Kidney (tissue), 14 donors: ENCODE measurements around the gene RIMS1. TPM values are rescaled to one million over a fixed set of nuclear protein-coding genes. Genes with fewer than 3 reads are reported as not detected.

ENCODE experiments used
- DNase-seq, 5 donors: peaks; one replicate each; pipeline ENCODE4 v3.0.0-alpha.2; 2013 to 2020
- FAIRE-seq: peaks from 2 replicates; lab custom pipeline; 2012; peaks lifted over from hg19 to GRCh38; lab: Jason Lieb, UNC
- H3K27ac ChIP-seq, 2 donors: one replicate each; pipeline ENCODE4 v1.7.0; 2013; ENCODE audit warnings: low read depth in 2 of 2, low read length in 2 of 2, inconsistent platforms in 1 of 2
- H3K27me3 ChIP-seq: one replicate; pipeline ENCODE4 v1.7.1; 2013; ENCODE audit warnings: low read length, inconsistent platforms; ENCODE audit not compliant: control insufficient read depth, insufficient read depth
- H3K36me3 ChIP-seq, 3 donors: one replicate each; pipeline versions ENCODE4 v1.7.0 to v1.7.1; 2013; ENCODE audit warnings: low read length in 3 of 3, control low read depth in 1 of 3, inconsistent platforms in 1 of 3; ENCODE audit not compliant: insufficient read depth in 3 of 3, control insufficient read depth in 2 of 3
- H3K4me1 ChIP-seq, 3 donors: one replicate each; pipeline versions ENCODE4 v1.7.0 to v1.7.1; 2013; ENCODE audit warnings: low read length in 3 of 3, inconsistent platforms in 1 of 3, low read depth in 1 of 3; ENCODE audit not compliant: control insufficient read depth in 2 of 3, insufficient read depth in 2 of 3
- H3K4me3 ChIP-seq, 3 donors: one replicate each; pipeline versions ENCODE4 v1.7.0 to v1.8.1; 2013; ENCODE audit warnings: low read length in 3 of 3, control low read depth in 1 of 3, inconsistent platforms in 1 of 3
- H3K9ac ChIP-seq, 3 donors: one replicate each; pipeline versions ENCODE4 v1.7.0 to v1.7.1; 2013; ENCODE audit warnings: low read length in 3 of 3, control low read depth in 1 of 3, inconsistent platforms in 1 of 3
- H3K9me3 ChIP-seq, 3 donors: one replicate each; pipeline versions ENCODE4 v1.7.0 to v1.7.1; 2013; ENCODE audit warnings: low read length in 3 of 3, control low read depth in 1 of 3, inconsistent platforms in 1 of 3; ENCODE audit not compliant: control insufficient read depth in 2 of 3, insufficient read depth in 1 of 3
- CTCF ChIP-seq: IDR thresholded peaks from 3 replicates; pipeline ENCODE4 v1.5.1; 2012; ENCODE audit warnings: mild to moderate bottlenecking, moderate library complexity, borderline replicate concordance; ENCODE audit not compliant: insufficient read depth; ENCODE audit errors: extremely low read depth
- intact Hi-C: fragments of 100-400 bp; cut with DNase I; formaldehyde crosslinking; loops from one replicate; pipeline ENCODE4 v1.11.1; 2022
- polyA plus RNA-seq: library from polyadenylated mRNA; stranded (reverse); fragments of 350-450 nt; fragmentation: Illumina TruSeq; extraction: RNeasy Lipid Tissue Mini Kit (QIAGEN cat#74804); gene quantifications from one replicate; pipeline ENCODE4 v1.2.3, GENCODE V29; 2014; ENCODE audit warnings: low read depth, low replicate concordance; ENCODE audit not compliant: insufficient read depth
- total RNA-seq: library from RNA; stranded (reverse); fragmentation: NEBNext Ultra II Directional; extraction: Animal tissue kit (Norgen Biotek cat#: 25700); gene quantifications from one replicate; pipeline ENCODE4 v1.2.1, GENCODE V29; 2021
- donor health status: control.
- donor health status: control.
- donor health status: control.
- donor health status: control.
- donor health status: control.
- donor health status: DM: yes; HTN: yes; CAD: no.
- donor health status: Normal renal cell carcinoma (clear cell type).

The RIMS1 gene
- total and polyA plus RNA-seq, 2 donors from 2014 or later: 4.5 TPM; not detected in 1

GRCh38 chr6:71887744-71888230 is 1.4 kb downstream of the RIMS1 start:
- Histone ChIP-seq H3K4me1 (peaks cover 0 to 3% (median 0%) of the 10 kb centered on the region in 3 donors), H3K9me3 (no peaks in the 10 kb centered on the region), H3K27me3 (peaks cover 6% of the 10 kb centered on the region), H3K36me3 (no peaks in the 10 kb centered on the region), H3K9ac (no peak overlapping the region), H3K4me3 (no peak overlapping the region), H3K27ac (no peak overlapping the region)
- TF ChIP-seq CTCF: no peak
- DNase-seq (no peak), FAIRE-seq (no peak)
- intact Hi-C loops: no loop called here

- peaks cover 6% of the 10 kb centered on the region for H3K27me3 ChIP-seq
- no peaks in the 10 kb centered on the region for H3K36me3 ChIP-seq
- H3K27ac ChIP-seq: no peak overlapping the region
- H3K9me3 ChIP-seq: no peaks in the 10 kb centered on the region
- no peak overlapping the region for H3K4me3 ChIP-seq
- no peak overlapping the region for H3K9ac ChIP-seq
- H3K4me1 ChIP-seq: peaks cover 0 to 3% (median 0%) of the 10 kb centered on the region in 3 donors
- DNase-seq (no peak), FAIRE-seq (no peak)
- no peak for TF ChIP-seq CTCF
- intact Hi-C loops: no loop called here
Observed at GRCh38 chr6:71888756-71889340, 2.5 kb downstream of the RIMS1 start.

GRCh38 chr6:71889366-71889765 is 3.0 kb downstream of the RIMS1 start:
- intact Hi-C loops: no loop called here
- DNase-seq (no peak), FAIRE-seq (no peak)
- H3K9ac ChIP-seq: no peak overlapping the region
- TF ChIP-seq CTCF: no peak
- H3K36me3 ChIP-seq: no peaks in the 10 kb centered on the region
- H3K27ac ChIP-seq: no peak overlapping the region
- no peaks in the 10 kb centered on the region for H3K9me3 ChIP-seq
- H3K4me1 ChIP-seq: peaks cover 0 to 3% (median 0%) of the 10 kb centered on the region in 3 donors
- peaks cover 6% of the 10 kb centered on the region for H3K27me3 ChIP-seq
- H3K4me3 ChIP-seq: no peak overlapping the region
